Activated CD8-positive, alpha-beta T cell treated with anti-CD3 and anti-CD28 coated beads, Interleukin-2, amount 10 ng/mL, durations not matched to agents 7 days and 5 days (primary cell): Measurements from ENCODE around the gene BBS5. TPM values are rescaled to one million over a fixed set of nuclear protein-coding genes. Genes with fewer than 3 reads are reported as not detected.

ENCODE experiments used
- ATAC-seq: fragments of 150-1000 bp; cut with Tn5 transposase; one replicate; pipeline ENCODE4 v1.10.0; 2021; ENCODE audit warnings: moderate library complexity
- CTCF ChIA-PET: fragments of 350-600 bp; sonication (Branson Sonifier 250); formaldehyde crosslinking; loops from one replicate; lab custom pipeline; 2021; ENCODE audit warnings: antibody characterized with exemption; lab: Charles Lee
- POLR2A ChIA-PET: fragments of 350-600 bp; sonication (Branson Sonifier 250); formaldehyde crosslinking; loops from one replicate; lab custom pipeline; 2021; ENCODE audit warnings: antibody characterized with exemption; lab: Charles Lee
- DNase-seq: peaks from one replicate; pipeline ENCODE4 v3.0.0-alpha.2; 2020
- H3K27ac Mint-ChIP-seq: one replicate; pipeline ENCODE4 v1.8.0; 2021; ENCODE audit warnings: mild to moderate bottlenecking, mixed read lengths
- H3K27me3 Mint-ChIP-seq: one replicate; pipeline ENCODE4 v1.8.0; 2021; ENCODE audit warnings: low read depth, mixed read lengths
- H3K36me3 Mint-ChIP-seq: one replicate; pipeline ENCODE4 v1.8.0; 2021; ENCODE audit warnings: low read depth, mixed read lengths
- H3K4me1 Mint-ChIP-seq: one replicate; pipeline ENCODE4 v1.8.0; 2021; ENCODE audit warnings: low read depth, mixed read lengths
- H3K4me3 Mint-ChIP-seq: one replicate; pipeline ENCODE4 v1.8.0; 2021; ENCODE audit warnings: mild to moderate bottlenecking, mixed read lengths
- H3K9me3 Mint-ChIP-seq: one replicate; pipeline ENCODE4 v1.8.0; 2022; ENCODE audit warnings: mixed read lengths; ENCODE audit not compliant: insufficient read depth
- total RNA-seq, 2 experiments: library from RNA; stranded (reverse); gene quantifications; one replicate each; pipeline ENCODE4 v1.2.3, GENCODE V29; 2021

Gene BBS5
- total RNA-seq, 2 experiments from 2014 or later: 1.9 to 2.2 TPM

DNA sequence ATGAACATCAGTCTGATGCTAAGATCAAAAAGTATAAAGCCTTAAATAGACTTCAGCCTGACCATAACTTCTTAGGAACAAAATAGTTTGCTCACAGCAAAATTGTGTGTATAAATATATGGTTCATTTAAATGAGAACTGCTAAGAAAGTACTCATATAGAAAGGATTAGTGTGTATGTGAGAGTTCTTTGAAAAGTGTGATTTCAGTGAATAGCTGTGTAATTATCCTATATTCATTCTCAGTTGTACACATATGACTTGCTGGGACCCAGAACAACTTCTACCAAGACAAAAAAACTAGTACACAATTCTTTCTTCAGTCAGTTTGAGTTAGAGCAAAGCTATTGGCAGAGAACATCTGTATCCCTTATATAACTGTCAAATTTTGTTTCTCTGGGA is 7.2 kb downstream of the BBS5 start:
- no peak overlapping the region for H3K4me3 Mint-ChIP-seq
- H3K36me3 Mint-ChIP-seq: no peaks in the 10 kb centered on the region
- ChIA-PET POLR2A (no interaction called here), CTCF (no interaction called here)
- H3K9me3 Mint-ChIP-seq: no peaks in the 10 kb centered on the region
- DNase-seq: no peak
- H3K27me3 Mint-ChIP-seq: no peaks in the 10 kb centered on the region
- ATAC-seq: no peak
- no peak overlapping the region for H3K27ac Mint-ChIP-seq
- no peaks in the 10 kb centered on the region for H3K4me1 Mint-ChIP-seq

DNA sequence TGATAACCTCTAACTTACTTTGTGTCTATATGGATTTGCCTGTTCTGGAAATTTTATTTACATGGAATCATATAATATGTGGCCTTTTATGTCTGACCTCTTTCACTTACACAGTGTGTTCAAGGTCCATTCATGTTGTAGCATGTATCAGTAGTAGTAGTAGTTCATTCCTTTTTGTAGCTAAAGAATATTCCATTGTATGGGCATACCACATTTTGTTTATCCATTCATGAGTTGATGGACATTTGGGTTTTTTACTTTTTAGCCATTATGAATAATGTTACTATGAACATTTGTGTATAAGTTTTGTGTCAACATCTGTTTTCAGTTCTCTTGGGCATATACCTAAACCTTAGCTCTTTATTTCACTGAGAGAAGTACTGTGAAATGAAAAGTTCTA is 11.5 kb downstream of the BBS5 start:
- Mint-ChIP-seq H3K4me1 (no peaks in the 10 kb centered on the region), H3K27me3 (no peaks in the 10 kb centered on the region), H3K36me3 (no peaks in the 10 kb centered on the region), H3K4me3 (no peak overlapping the region), H3K9me3 (no peaks in the 10 kb centered on the region), H3K27ac (no peak overlapping the region)
- DNase-seq: no peak
- no peak for ATAC-seq
- CTCF ChIA-PET: interaction anchor here (1.3 kb wide), 1 partner anchor 334 kb away, joined by 3 read pairs; the partner anchor contains the start of gene METTL5
- POLR2A ChIA-PET: no interaction called here

DNA sequence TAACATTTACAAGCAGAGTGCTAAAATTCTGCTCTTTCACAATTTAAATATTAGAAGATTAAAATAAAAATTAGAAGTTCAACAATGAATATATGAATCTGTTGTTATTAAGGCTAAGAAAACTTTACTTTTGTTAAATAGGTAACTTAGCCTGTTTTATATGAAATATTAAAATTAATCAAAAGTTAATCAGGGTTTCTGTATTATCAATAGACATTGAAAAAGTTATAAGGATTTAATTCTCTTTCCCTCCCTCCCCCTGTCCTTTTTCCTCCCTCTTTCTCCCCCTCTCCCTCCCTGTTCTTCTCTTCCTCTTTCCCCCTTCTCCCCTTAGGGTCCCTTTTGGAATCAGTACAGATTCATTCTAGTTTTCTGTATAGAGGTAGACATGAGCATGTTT is 12.1 kb downstream of the BBS5 start:
- Mint-ChIP-seq H3K9me3 (no peaks in the 10 kb centered on the region), H3K27ac (no peak overlapping the region), H3K36me3 (no peaks in the 10 kb centered on the region), H3K27me3 (no peaks in the 10 kb centered on the region), H3K4me3 (no peak overlapping the region), H3K4me1 (no peaks in the 10 kb centered on the region)
- no peak for ATAC-seq
- POLR2A ChIA-PET: no interaction called here
- no peak for DNase-seq
- CTCF ChIA-PET: interaction anchor here (1.3 kb wide), 1 partner anchor 333 kb away, joined by 3 read pairs; the partner anchor contains the start of gene METTL5

DNA sequence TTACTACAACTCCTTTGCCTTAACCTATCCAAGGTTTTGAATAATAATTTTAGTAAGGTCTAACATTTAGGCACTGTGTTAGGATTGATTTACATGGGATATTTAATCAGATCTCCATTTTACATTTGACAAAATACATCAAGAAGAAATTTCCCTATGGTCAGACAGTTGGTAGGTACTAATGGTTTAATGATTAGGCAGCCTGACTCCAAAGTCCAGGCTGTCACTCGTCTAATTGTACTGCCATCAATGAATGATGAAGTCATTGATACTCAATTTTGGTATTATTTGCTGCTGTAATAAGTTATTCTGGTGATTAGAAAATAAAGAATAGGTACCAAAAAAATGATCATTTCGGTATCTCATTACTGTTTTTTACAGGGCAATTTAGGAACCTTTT is 14.1 kb downstream of the BBS5 start:
- no peak for ATAC-seq
- H3K4me3 Mint-ChIP-seq: no peak overlapping the region
- no peaks in the 10 kb centered on the region for H3K36me3 Mint-ChIP-seq
- H3K9me3 Mint-ChIP-seq: no peaks in the 10 kb centered on the region
- no peak overlapping the region for H3K27ac Mint-ChIP-seq
- POLR2A ChIA-PET: no interaction called here
- H3K4me1 Mint-ChIP-seq: no peaks in the 10 kb centered on the region
- DNase-seq: no peak
- CTCF ChIA-PET: interaction anchor here (1.2 kb wide), 1 partner anchor 14 kb away, joined by 6 read pairs; the partner anchor contains the start of gene BBS5
- H3K27me3 Mint-ChIP-seq: no peaks in the 10 kb centered on the region

DNA sequence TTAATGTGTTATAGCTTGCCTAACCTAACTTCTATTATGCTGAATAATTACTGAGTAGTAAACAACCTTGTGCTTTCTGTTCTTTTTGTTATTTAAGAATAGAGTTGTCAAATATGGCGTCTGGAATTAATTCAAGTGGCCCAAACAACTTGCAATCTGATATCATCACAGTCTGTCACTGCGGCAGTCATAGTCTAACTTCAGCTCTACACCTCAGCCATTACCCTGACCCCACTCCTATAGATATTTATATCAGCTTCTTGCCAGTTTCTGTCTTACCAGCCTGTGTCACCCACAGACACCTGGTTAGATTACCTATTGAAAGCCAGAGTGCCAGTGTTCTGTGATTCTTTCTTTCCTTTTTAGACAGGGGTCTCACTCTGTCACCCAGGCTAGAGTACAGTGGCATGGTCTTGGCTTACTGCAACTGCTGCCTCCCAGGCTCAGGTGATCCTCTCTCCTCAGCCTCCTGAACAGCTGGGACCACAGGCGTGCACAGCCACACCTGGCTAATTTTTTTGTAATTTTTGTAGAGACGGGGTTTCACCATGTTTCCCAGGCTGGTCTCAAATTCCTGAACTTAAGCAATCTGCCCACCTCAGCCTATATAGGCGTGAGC is 16.1 kb downstream of the BBS5 start:
- Mint-ChIP-seq H3K27ac (no peak overlapping the region), H3K9me3 (no peaks in the 10 kb centered on the region), H3K4me3 (no peak overlapping the region), H3K4me1 (no peaks in the 10 kb centered on the region), H3K27me3 (no peaks in the 10 kb centered on the region), H3K36me3 (no peaks in the 10 kb centered on the region)
- no peak for DNase-seq
- ATAC-seq: no peak
- CTCF ChIA-PET: no interaction called here
- POLR2A ChIA-PET: no interaction called here

DNA sequence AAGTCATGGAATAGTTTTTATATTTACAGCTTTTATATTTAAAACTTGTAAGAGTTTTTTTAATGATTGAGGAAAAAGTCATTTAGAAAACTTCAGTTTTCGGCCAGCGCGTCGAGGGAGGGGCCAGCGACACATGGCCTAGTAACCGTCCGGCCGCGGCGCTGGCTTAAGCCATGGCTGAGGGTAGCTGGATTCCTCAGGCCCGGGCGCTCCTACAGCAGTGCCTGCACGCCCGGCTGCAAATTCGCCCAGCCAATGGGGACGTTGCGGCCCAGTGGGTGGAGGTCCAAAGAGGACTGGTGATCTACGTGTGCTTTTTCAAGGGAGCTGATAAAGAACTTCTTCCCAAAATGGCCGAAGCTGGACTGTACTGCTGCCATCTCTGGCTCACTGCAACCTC is 25.4 kb downstream of the BBS5 start:
- ATAC-seq (no peak), DNase-seq (no peak)
- H3K9me3 Mint-ChIP-seq: no peaks in the 10 kb centered on the region
- H3K4me3 Mint-ChIP-seq: no peak overlapping the region
- POLR2A ChIA-PET: no interaction called here
- no peak overlapping the region for H3K27ac Mint-ChIP-seq
- H3K4me1 Mint-ChIP-seq: no peaks in the 10 kb centered on the region
- CTCF ChIA-PET: interaction anchor here (0.6 kb wide), 1 partner anchor 179 kb away, joined by 3 read pairs; no protein-coding TSS in a partner anchor
- no peaks in the 10 kb centered on the region for H3K27me3 Mint-ChIP-seq
- H3K36me3 Mint-ChIP-seq: no peaks in the 10 kb centered on the region

DNA sequence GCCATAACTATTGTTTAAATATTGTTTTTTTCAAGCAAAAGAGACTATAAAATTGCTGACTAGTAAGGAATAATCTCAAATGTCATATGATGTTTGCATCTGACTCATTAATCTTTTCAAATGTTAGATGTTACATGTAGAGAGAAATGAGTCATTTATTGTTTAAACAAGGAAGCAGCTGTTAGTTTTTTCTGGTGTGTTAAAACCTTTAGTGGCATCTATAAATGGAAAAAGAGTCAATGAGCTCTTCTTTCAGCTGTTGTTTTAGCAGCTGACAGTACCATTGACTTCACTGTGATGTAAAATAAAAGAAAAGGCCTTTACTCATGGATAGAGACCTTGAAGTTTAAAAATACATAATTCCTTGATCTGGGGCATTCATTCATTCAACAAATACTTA is 28.4 kb downstream of the BBS5 start:
- ATAC-seq (no peak), DNase-seq (no peak)
- ChIA-PET CTCF (interaction anchor here (1.0 to 1.4 kb wide), 2 partner anchors 13 to 20 kb away, joined by 3 to 4 read pairs; no protein-coding TSS in a partner anchor), POLR2A (no interaction called here)
- Mint-ChIP-seq H3K27ac (no peak overlapping the region), H3K27me3 (peaks cover 2% of the 10 kb centered on the region), H3K9me3 (no peaks in the 10 kb centered on the region), H3K4me3 (no peak overlapping the region), H3K36me3 (no peaks in the 10 kb centered on the region), H3K4me1 (no peaks in the 10 kb centered on the region)

DNA sequence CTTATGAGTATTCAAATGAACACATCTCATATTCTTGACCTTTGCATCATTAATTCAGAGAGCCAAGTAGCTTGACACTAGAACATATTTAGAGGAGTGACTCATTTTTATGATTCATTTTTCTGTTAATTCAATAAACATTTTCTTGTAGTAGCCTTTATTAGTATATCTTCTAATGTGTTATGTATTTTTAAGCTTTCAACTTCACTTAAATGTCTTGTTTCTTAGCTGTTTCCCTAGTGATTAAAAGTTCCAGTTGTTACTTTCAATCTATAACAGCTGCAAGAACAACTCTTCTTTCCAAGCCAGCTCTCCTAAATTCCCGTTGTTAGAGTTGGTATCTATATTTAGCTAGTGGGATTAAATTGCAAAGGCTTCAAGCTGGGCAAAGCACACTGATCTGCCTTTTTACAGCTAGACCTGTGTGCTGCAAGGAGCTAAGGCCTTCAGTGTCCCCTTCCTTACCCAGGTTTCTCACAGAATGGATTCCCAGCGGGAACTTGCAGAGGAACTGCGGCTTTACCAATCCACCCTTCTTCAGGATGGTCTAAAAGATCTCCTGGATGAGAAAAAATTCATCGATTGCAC is 30.1 kb downstream of the BBS5 start, which contains the start of gene KLHL41:
TSS of gene KLHL41 (plus strand) at position 405 of the 588 bp plus-strand sequence. CDS start at position 482, 77 bp downstream.
- Mint-ChIP-seq H3K4me1 (no peaks in the 10 kb centered on the region), H3K27ac (no peak within 1 kb of the TSS), H3K4me3 (no peak within 1 kb of the TSS), H3K27me3 (peaks cover 2% of the 10 kb centered on the region), H3K9me3 (no peaks in the 10 kb centered on the region), H3K36me3 (no peaks in the 10 kb centered on the region)
- ATAC-seq (no peak), DNase-seq (no peak)
- CTCF ChIA-PET: interaction anchor here (1.4 kb wide), 1 partner anchor 18 kb away, joined by 4 read pairs; no protein-coding TSS in a partner anchor
- POLR2A ChIA-PET: no interaction called here

DNA sequence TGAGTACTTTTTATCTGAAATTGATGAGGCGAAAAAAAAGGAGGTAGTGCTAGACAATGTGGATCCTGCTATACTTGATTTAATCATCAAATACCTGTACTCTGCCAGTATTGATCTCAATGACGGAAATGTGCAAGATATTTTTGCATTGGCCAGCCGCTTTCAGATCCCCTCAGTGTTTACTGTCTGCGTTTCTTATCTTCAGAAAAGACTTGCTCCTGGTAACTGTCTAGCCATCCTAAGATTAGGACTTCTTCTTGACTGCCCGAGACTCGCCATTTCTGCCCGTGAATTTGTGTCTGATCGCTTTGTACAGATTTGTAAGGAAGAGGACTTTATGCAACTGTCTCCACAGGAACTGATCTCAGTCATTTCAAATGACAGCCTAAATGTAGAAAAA is 30.7 kb downstream of the BBS5 start:
- no peak overlapping the region for H3K4me3 Mint-ChIP-seq
- H3K9me3 Mint-ChIP-seq: no peaks in the 10 kb centered on the region
- no peak overlapping the region for H3K27ac Mint-ChIP-seq
- no peak for DNase-seq
- ATAC-seq: no peak
- no peaks in the 10 kb centered on the region for H3K36me3 Mint-ChIP-seq
- H3K4me1 Mint-ChIP-seq: no peaks in the 10 kb centered on the region
- peaks cover 2% of the 10 kb centered on the region for H3K27me3 Mint-ChIP-seq
- CTCF ChIA-PET: interaction anchor here (1.4 kb wide), 1 partner anchor 18 kb away, joined by 4 read pairs; no protein-coding TSS in a partner anchor
- POLR2A ChIA-PET: no interaction called here

DNA sequence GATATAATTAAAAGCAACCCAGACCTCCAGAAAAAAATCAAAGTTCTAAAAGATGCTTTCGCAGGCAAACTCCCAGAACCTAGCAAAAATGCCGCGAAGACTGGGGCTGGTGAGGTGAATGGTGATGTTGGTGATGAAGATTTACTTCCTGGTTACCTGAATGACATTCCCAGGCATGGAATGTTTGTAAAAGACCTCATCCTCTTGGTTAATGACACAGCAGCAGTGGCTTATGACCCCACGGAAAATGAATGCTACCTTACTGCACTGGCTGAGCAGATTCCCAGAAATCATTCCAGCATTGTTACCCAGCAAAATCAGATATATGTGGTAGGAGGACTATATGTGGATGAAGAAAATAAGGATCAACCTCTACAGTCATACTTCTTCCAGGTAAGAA is 31.2 kb downstream of the BBS5 start:
- Mint-ChIP-seq H3K27me3 (peaks cover 2% of the 10 kb centered on the region), H3K27ac (no peak overlapping the region), H3K9me3 (no peaks in the 10 kb centered on the region), H3K4me1 (no peaks in the 10 kb centered on the region), H3K4me3 (no peak overlapping the region), H3K36me3 (no peaks in the 10 kb centered on the region)
- CTCF ChIA-PET: no interaction called here
- ATAC-seq (no peak), DNase-seq (no peak)
- POLR2A ChIA-PET: no interaction called here

DNA sequence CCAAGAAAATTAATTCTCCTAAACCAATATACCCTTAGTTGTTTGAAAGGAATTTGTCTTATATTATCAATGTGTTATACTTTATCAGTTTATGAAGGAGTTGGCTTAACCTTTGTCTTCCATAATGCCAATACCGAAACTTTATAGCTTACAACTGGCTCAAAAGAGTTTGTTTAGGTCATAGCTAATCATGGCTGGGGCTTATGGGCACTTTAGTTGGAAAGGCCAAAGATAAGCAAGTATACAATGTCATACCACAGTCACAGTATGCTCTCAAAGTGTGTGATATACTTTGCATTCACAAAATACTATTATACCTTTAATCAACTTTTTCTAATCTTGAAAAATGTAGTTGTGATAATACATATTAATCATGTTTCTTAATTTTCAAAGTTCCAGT is 32.5 kb downstream of the BBS5 start:
- DNase-seq (no peak), ATAC-seq (no peak)
- no peaks in the 10 kb centered on the region for H3K9me3 Mint-ChIP-seq
- POLR2A ChIA-PET: no interaction called here
- H3K27me3 Mint-ChIP-seq: peaks cover 2% of the 10 kb centered on the region
- no peak overlapping the region for H3K4me3 Mint-ChIP-seq
- H3K27ac Mint-ChIP-seq: no peak overlapping the region
- CTCF ChIA-PET: no interaction called here
- no peaks in the 10 kb centered on the region for H3K4me1 Mint-ChIP-seq
- H3K36me3 Mint-ChIP-seq: no peaks in the 10 kb centered on the region

DNA sequence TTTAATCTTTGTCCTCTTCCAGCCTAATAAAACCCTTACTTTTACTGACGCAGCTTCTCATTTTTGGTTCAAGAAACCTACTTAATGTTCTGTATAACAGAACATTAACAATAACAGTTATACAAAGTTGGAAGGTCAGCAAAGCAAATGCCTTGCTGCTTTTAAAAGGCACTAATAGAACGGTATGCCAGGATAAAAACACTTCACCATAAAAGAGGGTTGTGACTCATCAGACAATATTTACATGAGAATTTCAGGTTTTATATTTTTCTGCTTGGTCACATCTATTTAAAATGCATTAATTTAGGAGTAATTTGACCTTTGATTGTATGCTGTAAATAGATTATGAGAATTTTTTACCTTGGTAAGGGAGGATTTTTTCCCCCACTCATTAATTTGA is 33.2 kb downstream of the BBS5 start:
- no peaks in the 10 kb centered on the region for H3K9me3 Mint-ChIP-seq
- no peaks in the 10 kb centered on the region for H3K36me3 Mint-ChIP-seq
- ATAC-seq: no peak

More for the DNA sequence above, 33.2 kb downstream of the BBS5 start:
- CTCF ChIA-PET: no interaction called here
- POLR2A ChIA-PET: no interaction called here
- DNase-seq: no peak
- peaks cover 2% of the 10 kb centered on the region for H3K27me3 Mint-ChIP-seq
- H3K27ac Mint-ChIP-seq: no peak overlapping the region
- no peak overlapping the region for H3K4me3 Mint-ChIP-seq
- H3K4me1 Mint-ChIP-seq: no peaks in the 10 kb centered on the region
